ENCODE data around the gene KRT80.

DNA sequence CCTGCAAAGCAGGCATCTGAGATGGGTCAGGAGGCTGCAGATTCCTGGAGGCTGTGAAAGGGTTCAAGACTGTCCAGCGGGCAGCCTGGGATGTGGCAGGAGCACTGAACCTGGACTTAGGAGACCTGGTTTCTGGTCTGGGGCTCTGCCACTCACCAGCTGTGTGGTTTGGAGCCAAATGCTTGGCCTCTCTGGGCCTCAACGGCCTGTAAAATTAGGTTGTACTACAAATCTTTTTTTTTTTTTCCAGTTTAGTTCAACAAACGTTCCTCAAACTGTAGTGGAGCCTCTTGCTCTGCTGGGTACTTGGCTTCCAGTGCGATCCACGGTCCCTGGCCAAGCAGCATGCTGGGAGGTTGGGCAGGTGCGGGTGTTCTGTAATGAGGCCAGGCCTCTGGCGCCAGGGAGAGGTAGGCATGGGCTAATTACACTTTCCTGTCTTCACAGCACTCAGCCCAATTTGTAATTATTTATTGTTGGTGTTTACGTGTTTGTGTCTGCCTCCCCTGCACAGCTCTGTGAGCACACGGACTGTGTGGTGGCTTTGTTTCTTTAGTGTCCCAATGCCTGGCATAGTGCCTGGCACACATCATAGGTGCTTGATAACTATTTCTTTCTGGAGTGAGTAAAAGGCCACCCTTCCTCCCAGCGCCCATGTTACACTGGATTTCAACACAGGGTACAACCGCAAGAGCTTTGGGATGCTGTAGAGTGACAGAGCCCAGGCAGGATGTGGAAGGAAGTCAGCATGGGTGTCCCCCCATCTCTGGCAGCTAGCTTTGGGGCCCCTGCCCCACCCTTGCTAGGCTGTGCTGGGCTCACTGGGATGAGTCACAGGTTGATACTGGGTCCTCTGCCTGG, 5.8 kb upstream of the KRT80 start:
- TF ChIP-seq, protein P1, sequence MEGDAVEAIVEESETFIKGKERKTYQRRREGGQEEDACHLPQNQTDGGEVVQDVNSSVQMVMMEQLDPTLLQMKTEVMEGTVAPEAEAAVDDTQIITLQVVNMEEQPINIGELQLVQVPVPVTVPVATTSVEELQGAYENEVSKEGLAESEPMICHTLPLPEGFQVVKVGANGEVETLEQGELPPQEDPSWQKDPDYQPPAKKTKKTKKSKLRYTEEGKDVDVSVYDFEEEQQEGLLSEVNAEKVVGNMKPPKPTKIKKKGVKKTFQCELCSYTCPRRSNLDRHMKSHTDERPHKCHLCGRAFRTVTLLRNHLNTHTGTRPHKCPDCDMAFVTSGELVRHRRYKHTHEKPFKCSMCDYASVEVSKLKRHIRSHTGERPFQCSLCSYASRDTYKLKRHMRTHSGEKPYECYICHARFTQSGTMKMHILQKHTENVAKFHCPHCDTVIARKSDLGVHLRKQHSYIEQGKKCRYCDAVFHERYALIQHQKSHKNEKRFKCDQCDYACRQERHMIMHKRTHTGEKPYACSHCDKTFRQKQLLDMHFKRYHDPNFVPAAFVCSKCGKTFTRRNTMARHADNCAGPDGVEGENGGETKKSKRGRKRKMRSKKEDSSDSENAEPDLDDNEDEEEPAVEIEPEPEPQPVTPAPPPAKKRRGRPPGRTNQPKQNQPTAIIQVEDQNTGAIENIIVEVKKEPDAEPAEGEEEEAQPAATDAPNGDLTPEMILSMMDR (IDR thresholded peaks at IDR 0.05) = no peak
- no peak for TF ChIP-seq POLR2A (IDR thresholded peaks at IDR 0.05)

All from vagina (tissue), 2 donors.